Stimulated activated CD4-positive, alpha-beta T cell treated with anti-CD3 and anti-CD28 coated beads, Interleukin-4, amount 100 ng/mL, for 4 hours (primary cell): ENCODE measurements around the gene C11orf71.

Source experiments
- DNase-seq, 2 experiments: peaks; one replicate each; pipeline ENCODE4 v3.0.0-alpha.2; 2020

C11orf71 gene

DNA sequence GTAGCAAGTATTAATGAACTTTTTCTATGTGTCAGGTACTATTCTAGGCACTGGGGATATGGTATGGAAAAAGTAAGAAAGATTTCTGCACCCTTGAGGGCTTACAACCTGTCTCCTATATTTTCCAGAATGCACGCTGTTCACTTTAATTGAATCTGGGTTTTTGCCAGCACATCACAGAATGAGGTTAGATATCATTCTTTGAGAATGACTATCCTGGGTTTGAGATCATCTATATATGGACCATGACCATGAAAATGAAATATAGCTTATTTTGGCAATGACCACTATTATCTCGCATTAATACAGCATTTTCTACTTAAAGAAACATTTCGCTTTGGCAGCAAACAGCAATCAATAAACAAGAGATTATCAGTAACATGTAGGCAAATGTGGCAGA, 46.9 kb downstream of the C11orf71 start:
- no peak for DNase-seq

GRCh38 chr11:114350022-114350421, 50.3 kb downstream of the C11orf71 start:
- DNase-seq, result no peak
